H1 (cell line): ENCODE measurements around the gene PDE4B. TPM values are rescaled to one million over a fixed set of nuclear protein-coding genes. Genes with fewer than 3 reads are reported as not detected.

Experiments
- CTCF ChIA-PET: fragments of 300-600 bp; sonication (Branson Sonifier 250); formaldehyde crosslinking; loops from one replicate; lab custom pipeline; 2021; ENCODE audit not compliant: partially characterized antibody; lab: Charles Lee
- POLR2A ChIA-PET: fragments of 300-600 bp; sonication (Branson Sonifier 250); formaldehyde crosslinking; loops from one replicate; lab custom pipeline; 2021; ENCODE audit warnings: inconsistent platforms; ENCODE audit not compliant: partially characterized antibody; lab: Charles Lee
- DNase-seq, 2 experiments: peaks; one replicate each; pipeline versions ENCODE4 v3.0.0 to v3.0.0-alpha.2; 2010 to 2022; ENCODE audit warnings: low spot score in 2 of 2, low read depth in 1 of 2, mixed read lengths in 1 of 2
- FAIRE-seq: peaks from 2 replicates; lab custom pipeline; 2011; peaks lifted over from hg19 to GRCh38; lab: Jason Lieb, UNC
- H2AFZ ChIP-seq: 2 replicates; pipeline ENCODE4 v1.8.1; 2012; ENCODE audit warnings: low read length, inconsistent platforms
- H2AK5ac ChIP-seq: 2 replicates; pipeline ENCODE4 v1.6.1; 2013; ENCODE audit warnings: low read depth, low read length
- H2BK120ac ChIP-seq: replicated peaks from 2 replicates; pipeline ENCODE3; 2013; ENCODE audit warnings: low read depth, low read length, inconsistent platforms
- H2BK12ac ChIP-seq: 2 replicates; pipeline ENCODE4 v1.6.1; 2013; ENCODE audit warnings: low read depth, low read length
- H2BK15ac ChIP-seq: 2 replicates; pipeline ENCODE4 v1.6.1; 2013; ENCODE audit warnings: low read length
- H2BK20ac ChIP-seq: 2 replicates; pipeline ENCODE4 v1.6.1; 2013; ENCODE audit warnings: low read length
- H2BK5ac ChIP-seq: 2 replicates; pipeline ENCODE4 v1.6.1; 2013; ENCODE audit warnings: low read depth, low read length
- H3K14ac ChIP-seq: 2 replicates; pipeline ENCODE4 v1.6.1; 2013; ENCODE audit warnings: inconsistent platforms; ENCODE audit not compliant: insufficient read length
- H3K18ac ChIP-seq: 2 replicates; pipeline ENCODE4 v1.6.1; 2013; ENCODE audit warnings: low read length; ENCODE audit errors: extremely low read depth
- H3K23ac ChIP-seq: 2 replicates; pipeline ENCODE4 v1.6.1; 2013; ENCODE audit warnings: inconsistent platforms; ENCODE audit not compliant: insufficient read length
- H3K23me2 ChIP-seq: 2 replicates; pipeline ENCODE4 v1.6.1; 2013; ENCODE audit warnings: low read depth, low read length
- H3K27ac ChIP-seq: 2 replicates; pipeline ENCODE4 v1.6.1; 2011; ENCODE audit warnings: low read depth, low read length, inconsistent platforms
- H3K27me3 ChIP-seq, 4 experiments: replicated peaks in 1 of 4; 1 replicate in 1 of 4; 2 replicates in 3 of 4; pipeline versions ENCODE4 v1.6.1 to v1.8.1; 2011 to 2013; ENCODE audit warnings: low read length in 3 of 4, mild to moderate bottlenecking in 3 of 4, inconsistent platforms in 2 of 4, mixed read lengths in 2 of 4, moderate library complexity in 1 of 4; ENCODE audit not compliant: control insufficient read depth in 3 of 4, insufficient read depth in 3 of 4; ENCODE audit errors: extremely low read depth in 1 of 4
- H3K36me3 ChIP-seq, 4 experiments: 2 replicates each; pipeline versions ENCODE4 v1.6.1 to v1.8.1; 2011 to 2013; ENCODE audit warnings: mild to moderate bottlenecking in 4 of 4, low read length in 3 of 4, moderate library complexity in 2 of 4, control low read depth in 1 of 4, inconsistent platforms in 1 of 4; ENCODE audit not compliant: insufficient read depth in 4 of 4, control insufficient read depth in 2 of 4
- H3K4ac ChIP-seq: replicated peaks from 2 replicates; pipeline ENCODE3; 2013; ENCODE audit warnings: low read length, low read depth, mixed read lengths, inconsistent platforms; ENCODE audit not compliant: insufficient read length
- H3K4me1 ChIP-seq, 4 experiments: replicated peaks in 1 of 4; 1 replicate in 1 of 4; 2 replicates in 3 of 4; pipeline versions ENCODE4 v1.6.1 to v1.8.1; 2011 to 2013; ENCODE audit warnings: low read length in 3 of 4, inconsistent platforms in 2 of 4, mixed read lengths in 1 of 4; ENCODE audit not compliant: insufficient read depth in 4 of 4, control insufficient read depth in 3 of 4
- H3K4me2 ChIP-seq, 2 experiments: 2 replicates each; pipeline versions ENCODE4 v1.6.1 to v1.8.1; 2011 to 2013; ENCODE audit warnings: low read depth in 2 of 2, low read length in 2 of 2, control low read depth in 1 of 2, inconsistent platforms in 1 of 2, mild to moderate bottlenecking in 1 of 2; ENCODE audit not compliant: insufficient read depth in 1 of 2
- H3K4me3 ChIP-seq, 4 experiments: fragments of 200-600, 300-600 bp in 1 of 4; sonication (generic), shearing (Covaris generic), sonication (Bioruptor Twin) in 1 of 4; 2 replicates each; pipeline versions ENCODE4 v1.5.1 to v1.8.1; 2011 to 2016; ENCODE audit warnings: low read length in 4 of 4, low read depth in 3 of 4, control low read depth in 2 of 4, inconsistent platforms in 2 of 4, mild to moderate bottlenecking in 2 of 4, mixed read lengths in 1 of 4, moderate library complexity in 1 of 4; ENCODE audit not compliant: insufficient read depth in 2 of 4; ENCODE audit errors: extremely low read depth in 1 of 4
- H3K56ac ChIP-seq: replicated peaks from 2 replicates; pipeline ENCODE3; 2013; ENCODE audit warnings: low read depth, mild to moderate bottlenecking, mixed read lengths, low read length, inconsistent platforms; ENCODE audit not compliant: insufficient read length
- H3K79me1 ChIP-seq: 2 replicates; pipeline ENCODE4 v1.6.1; 2013; ENCODE audit warnings: low read depth, low read length, control low read depth
- H3K79me2 ChIP-seq, 2 experiments: 2 replicates each; pipeline versions ENCODE4 v1.6.1 to v1.8.1; 2012 to 2013; ENCODE audit warnings: low read length in 2 of 2, mild to moderate bottlenecking in 2 of 2, inconsistent platforms in 1 of 2; ENCODE audit not compliant: insufficient read depth in 2 of 2, control insufficient read depth in 1 of 2
- H3K9ac ChIP-seq, 4 experiments: replicated peaks in 1 of 4; 1 replicate in 1 of 4; 2 replicates in 3 of 4; pipeline versions ENCODE4 v1.6.1 to v1.8.1; 2011 to 2013; ENCODE audit warnings: low read depth in 3 of 4, low read length in 3 of 4, control low read depth in 2 of 4, mild to moderate bottlenecking in 2 of 4, moderate library complexity in 2 of 4, inconsistent platforms in 1 of 4; ENCODE audit errors: extremely low read depth in 1 of 4
- H3K9me3 ChIP-seq, 2 experiments: 2 replicates each; pipeline versions ENCODE4 v1.6.1 to v1.8.1; 2012 to 2013; ENCODE audit warnings: mild to moderate bottlenecking in 2 of 2, moderate library complexity in 2 of 2, control low read depth in 1 of 2, inconsistent platforms in 1 of 2, low read depth in 1 of 2, low read length in 1 of 2, mixed read lengths in 1 of 2; ENCODE audit not compliant: insufficient read depth in 2 of 2
- H4K20me1 ChIP-seq, 2 experiments: replicated peaks in 1 of 2; 2 replicates each; pipeline versions ENCODE3 to v1.8.1; 2011 to 2013; ENCODE audit warnings: inconsistent platforms in 2 of 2, low read length in 2 of 2, mild to moderate bottlenecking in 1 of 2; ENCODE audit not compliant: insufficient read depth in 2 of 2, control insufficient read depth in 1 of 2
- H4K5ac ChIP-seq: 2 replicates; pipeline ENCODE4 v1.6.1; 2013; ENCODE audit warnings: low read length, low read depth, mixed read lengths, inconsistent platforms; ENCODE audit not compliant: insufficient read length
- H4K8ac ChIP-seq: 2 replicates; pipeline ENCODE4 v1.8.0; 2013; ENCODE audit warnings: mild to moderate bottlenecking, moderate library complexity, low read length, inconsistent platforms; ENCODE audit not compliant: insufficient read depth; ENCODE audit errors: extremely low read depth
- H4K91ac ChIP-seq: replicated peaks from 2 replicates; pipeline ENCODE3; 2013; ENCODE audit warnings: low read length, mixed read lengths, inconsistent platforms; ENCODE audit not compliant: insufficient read length
- ATF2 ChIP-seq: IDR thresholded peaks from 2 replicates; pipeline ENCODE4 v1.6.1; 2012; ENCODE audit warnings: low read length, inconsistent platforms
- CTCF ChIP-seq, 3 experiments: IDR thresholded peaks; 1 replicate in 2 of 3; 2 replicates in 1 of 3; pipeline versions ENCODE4 v1.5.1 to v1.6.1; 2011; ENCODE audit warnings: low read length in 3 of 3, mild to moderate bottlenecking in 3 of 3, inconsistent platforms in 2 of 3, low read depth in 1 of 3, moderate library complexity in 1 of 3; ENCODE audit not compliant: insufficient read depth in 1 of 3; ENCODE audit errors: control extremely low read depth in 1 of 3
- FOSL1 ChIP-seq: IDR thresholded peaks from 2 replicates; pipeline ENCODE4 v1.6.1; 2011; ENCODE audit warnings: mild to moderate bottlenecking, low read depth, low read length, moderate library complexity; ENCODE audit not compliant: insufficient read depth
- KDM1A ChIP-seq: fragments of 200-600, 300-600 bp; sonication (generic); IDR thresholded peaks from 2 replicates; pipeline ENCODE4 v1.7.1; 2016; ENCODE audit warnings: mild to moderate bottlenecking, low read length, borderline replicate concordance
- SIRT6 ChIP-seq: IDR thresholded peaks from one replicate; pipeline ENCODE4 v1.7.1; 2012; ENCODE audit warnings: low read length, inconsistent platforms
- YY1 ChIP-seq: IDR thresholded peaks from 2 replicates; pipeline ENCODE4 v1.6.1; 2011; ENCODE audit warnings: low read depth, mild to moderate bottlenecking, low read length
- WGBS, 2 experiments: shearing (Covaris generic) in 1 of 2; methylation state at CpG; one replicate each; pipeline versions ENCODE4 v1.1.6 to v1.1.7; 2013 to 2015; ENCODE audit warnings: low lambda C conversion rate in 2 of 2, mixed read lengths in 2 of 2, inconsistent platforms in 1 of 2, low coverage in 1 of 2, missing lambda C conversion rate in 1 of 2; ENCODE audit not compliant: insufficient replicate concordance in 2 of 2, insufficient coverage in 1 of 2, insufficient read length in 1 of 2; ENCODE audit errors: extremely low coverage in 1 of 2, missing lambda C conversion rate in 1 of 2; 5-methylcytosine and 5-hydroxymethylcytosine counted together
- polyA plus RNA-seq, 7 experiments: library from polyadenylated mRNA; depleted of rRNA in 3 of 7; stranded (reverse) in 5 of 7; unstranded in 2 of 7; fragments of >200 nt in 5 of 7; fragments of 200-250 nt in 2 of 7; gene quantifications; 1 replicate in 5 of 7; 2 replicates in 1 of 7; 4 replicates in 1 of 7; pipeline versions ENCODE4 v1.2.1 to v1.2.3, GENCODE V29; 2011 to 2013; ENCODE audit warnings: missing spikeins in 2 of 7, mixed read lengths in 2 of 7
- total RNA-seq: library from RNA; stranded (reverse); fragmentation: NEBNext Ultra II Directional; extraction: Animal tissue kit (Norgen Biotek cat#: 25700); gene quantifications from 2 replicates; pipeline ENCODE4 v1.2.1, GENCODE V29; 2021

The PDE4B gene
- total and polyA plus RNA-seq, 2 of the 8 experiments (the other 6 are each of a cell fraction or from before 2014, with no cell fraction given) = 5.0 to 15.1 TPM

GRCh38 chr1:65939636-65940035 is 146.9 kb downstream of the PDE4B start:
- no peak for DNase-seq
- Histone ChIP-seq H3K27me3 (no peaks in the 10 kb centered on the region), H4K8ac (no peak overlapping the region), H3K4me1 (no peaks in the 10 kb centered on the region), H2AK5ac (no peak overlapping the region), H2AFZ (no peak overlapping the region), H3K14ac (no peak overlapping the region), H2BK5ac (no peak overlapping the region), H3K4ac (no peak overlapping the region), H3K4me3 (no peak overlapping the region), H3K4me2 (no peak overlapping the region), H4K20me1 (no peaks in the 10 kb centered on the region), H2BK120ac (no peak overlapping the region), H3K79me2 (no peaks in the 10 kb centered on the region), H3K36me3 (no peaks in the 10 kb centered on the region), H3K9me3 (no peaks in the 10 kb centered on the region), H3K56ac (no peak overlapping the region), H3K23ac (no peak overlapping the region), H4K5ac (no peak overlapping the region), H4K91ac (no peak overlapping the region), H3K23me2 (no peaks in the 10 kb centered on the region), H2BK15ac (no peak overlapping the region), H3K27ac (no peak overlapping the region), H3K79me1 (no peaks in the 10 kb centered on the region), H2BK12ac (no peak overlapping the region), H3K18ac (no peak overlapping the region), H2BK20ac (no peak overlapping the region), H3K9ac (no peak overlapping the region)
- FAIRE-seq = no peak
- CTCF ChIA-PET = interaction anchor here (0.6 to 1.2 kb wide), 3 partner anchors 20 to 1082 kb away, joined by 3 to 5 read pairs (median 3); no protein-coding TSS in a partner anchor
- POLR2A ChIA-PET = no interaction called here
- TF ChIP-seq FOSL1 = no peak
- no peak for TF ChIP-seq SIRT6
- no peak for TF ChIP-seq CTCF (IDR thresholded peaks at IDR 0.05; ENCODE audit: control extremely low read depth in 1 of 3, insufficient read depth in 1 of 3, low read depth in 1 of 3, low read length in 3 of 3)
- TF ChIP-seq ATF2 = no peak
- no peak for TF ChIP-seq KDM1A
- no peak for TF ChIP-seq YY1
- 87% methylated on average over 2 of the region's 2 CpGs; no CpG with 5 or more reads in 1 of the 2 experiments for WGBS, 2 experiments
